Memory B cell (primary cell): ENCODE results near the gene UPF1.
A peak's percentile ranks its signal among the peaks of the same experiment; 100 is the strongest.

Source experiments
- ATAC-seq: fragments of 150-1000 bp; cut with Tn5 transposase; 2 replicates; pipeline ENCODE4 v1.10.0; 2021; ENCODE audit warnings: low read depth, mild to moderate bottlenecking, moderate library complexity
- DNase-seq, 2 donors: peaks; one replicate each; pipeline ENCODE4 v3.0.0; 2022; ENCODE audit warnings: low spot score in 2 of 2
- H3K27ac Mint-ChIP-seq: one replicate; pipeline ENCODE4 v1.8.0; 2022; ENCODE audit warnings: mild to moderate bottlenecking, moderate library complexity, mixed read lengths
- H3K27me3 Mint-ChIP-seq: one replicate; pipeline ENCODE4 v1.8.0; 2022; ENCODE audit warnings: mixed read lengths
- H3K36me3 Mint-ChIP-seq: one replicate; pipeline ENCODE4 v1.8.0; 2022; ENCODE audit warnings: mild to moderate bottlenecking, mixed read lengths
- H3K4me1 Mint-ChIP-seq: one replicate; pipeline ENCODE4 v1.8.0; 2022; ENCODE audit warnings: mixed read lengths
- H3K4me3 Mint-ChIP-seq: one replicate; pipeline ENCODE4 v1.8.0; 2022; ENCODE audit warnings: mild to moderate bottlenecking, moderate library complexity, mixed read lengths
- H3K9me3 Mint-ChIP-seq: one replicate; pipeline ENCODE4 v1.8.0; 2022; ENCODE audit warnings: mixed read lengths

UPF1 gene

DNA sequence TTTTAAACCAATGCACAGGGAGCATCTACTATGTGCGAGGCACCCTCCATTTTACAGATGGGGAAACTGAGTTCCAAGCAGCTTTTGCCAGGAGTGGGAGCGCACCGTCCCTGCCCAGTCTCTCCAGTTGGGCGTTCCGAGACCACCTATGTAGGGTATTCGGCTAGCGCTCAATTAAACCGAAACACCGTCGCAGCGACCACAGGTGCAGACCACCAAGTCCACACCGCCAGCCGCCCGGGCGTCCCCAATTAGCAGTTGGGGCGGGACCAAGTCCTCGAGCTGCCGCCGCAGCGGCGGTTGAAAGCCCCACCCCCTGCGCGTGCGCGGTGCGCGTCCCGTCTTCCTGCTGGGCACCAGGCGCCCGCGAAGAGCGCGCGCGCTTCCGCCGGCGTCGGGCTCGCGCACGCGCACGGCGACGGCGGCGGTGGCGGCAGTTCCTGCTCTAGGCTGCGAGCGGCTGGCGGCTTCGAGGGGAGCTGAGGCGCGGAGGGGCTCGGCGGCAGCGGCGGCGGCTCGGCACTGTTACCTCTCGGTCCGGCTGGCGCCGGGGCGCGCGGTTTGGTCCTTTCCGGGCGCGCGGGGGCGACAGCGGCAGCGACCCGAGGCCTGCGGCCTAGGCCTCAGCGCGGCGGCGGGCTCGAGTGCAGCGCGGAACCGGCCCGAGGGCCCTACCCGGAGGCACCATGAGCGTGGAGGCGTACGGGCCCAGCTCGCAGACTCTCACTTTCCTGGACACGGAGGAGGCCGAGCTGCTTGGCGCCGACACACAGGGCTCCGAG lies at the start of gene UPF1:
UPF1 (plus strand) TSS at position 436 of the 782 bp plus-strand sequence; CDS start at position 687, 251 bp downstream.
- Mint-ChIP-seq H3K9me3 (peaks cover 3% of the 10 kb centered on the region), H3K4me3 (peak within 1 kb of the TSS; percentile 95), H3K27me3 (peaks cover 3% of the 10 kb centered on the region), H3K36me3 (peaks cover 8% of the 10 kb centered on the region), H3K4me1 (peaks cover 36% of the 10 kb centered on the region), H3K27ac (peak within 1 kb of the TSS; percentile 90)
- ATAC-seq (peak; percentile 84), DNase-seq (peak; percentile 93 to 94)

- Mint-ChIP-seq H3K36me3 (no peaks in the 10 kb centered on the region), H3K4me3 (no peak overlapping the region), H3K4me1 (peaks cover 18% of the 10 kb centered on the region), H3K9me3 (no peaks in the 10 kb centered on the region), H3K27me3 (peaks cover 20% of the 10 kb centered on the region), H3K27ac (peak overlapping the region; percentile 58)
- ATAC-seq (no peak), DNase-seq (no peak)
These were observed 49.1 kb upstream of the UPF1 start for GRCh38 chr19:18782559-18783225.

DNA sequence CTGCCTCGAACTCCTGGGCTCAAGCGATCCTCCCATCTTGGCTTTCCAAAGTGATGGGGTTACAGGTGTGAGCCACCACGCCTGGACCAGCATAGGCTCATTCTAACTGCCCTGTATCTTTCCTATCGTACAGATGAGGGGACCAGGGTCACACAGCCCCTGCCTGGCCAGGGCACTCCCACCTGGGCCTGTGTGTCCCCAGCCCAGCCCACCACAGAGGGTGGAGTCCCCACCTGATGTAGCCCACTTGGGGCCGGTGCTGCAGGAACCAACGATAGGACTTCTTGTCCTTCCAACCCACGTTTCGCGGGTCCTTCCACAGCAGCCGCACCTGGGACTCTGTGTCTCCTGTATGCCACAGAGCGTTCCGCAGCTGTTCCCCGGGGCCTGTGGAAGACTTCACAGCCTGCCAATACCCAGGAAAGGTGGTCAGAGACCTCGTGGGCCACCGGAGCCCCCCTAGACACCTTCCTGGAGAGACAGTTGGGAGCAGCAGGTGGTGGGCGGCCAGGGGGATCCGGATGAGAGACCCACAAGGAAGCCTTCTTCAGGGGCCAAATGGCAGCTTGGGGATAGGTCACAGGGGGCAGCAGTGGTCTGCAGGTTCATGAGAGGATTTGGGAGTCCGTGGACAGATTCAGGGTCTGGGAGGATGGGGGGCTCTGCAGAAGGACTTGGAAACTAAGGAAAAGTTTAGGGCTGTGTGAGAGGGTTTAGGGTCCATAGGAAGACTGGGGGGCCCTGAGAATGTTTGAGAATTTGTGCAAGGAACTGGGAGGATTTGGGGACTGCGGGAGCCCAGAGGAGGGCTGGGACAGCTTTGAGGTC lies 47.6 kb upstream of the UPF1 start:
- Mint-ChIP-seq H3K4me1 (peaks cover 25% of the 10 kb centered on the region), H3K9me3 (no peaks in the 10 kb centered on the region), H3K27ac (no peak overlapping the region), H3K36me3 (no peaks in the 10 kb centered on the region), H3K27me3 (peaks cover 24% of the 10 kb centered on the region), H3K4me3 (no peak overlapping the region)
- ATAC-seq (no peak), DNase-seq (no peak)

DNA sequence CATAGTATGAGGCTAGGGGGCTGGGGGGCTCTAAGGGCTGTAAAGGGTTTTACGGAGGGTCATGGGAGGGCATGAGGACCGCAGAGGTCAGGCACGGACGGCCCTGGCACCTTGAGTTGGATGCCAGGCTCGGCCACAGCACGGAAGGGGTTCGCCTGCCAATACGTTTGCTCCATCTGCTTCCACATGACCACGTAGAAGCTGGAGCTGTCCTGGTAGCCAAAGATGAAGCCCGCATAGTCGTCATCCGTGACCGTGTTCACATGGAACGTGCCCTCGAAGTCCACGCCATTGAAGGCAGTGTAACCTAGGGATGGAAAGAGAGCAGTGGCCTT lies 47.0 kb upstream of the UPF1 start:
- no peak for DNase-seq
- H3K9me3 Mint-ChIP-seq, result no peaks in the 10 kb centered on the region
- ATAC-seq, result no peak
- H3K36me3 Mint-ChIP-seq, result peaks cover 1% of the 10 kb centered on the region
- no peak overlapping the region for H3K4me3 Mint-ChIP-seq
- peaks cover 26% of the 10 kb centered on the region for H3K27me3 Mint-ChIP-seq
- peaks cover 30% of the 10 kb centered on the region for H3K4me1 Mint-ChIP-seq
- H3K27ac Mint-ChIP-seq, result no peak overlapping the region

DNA sequence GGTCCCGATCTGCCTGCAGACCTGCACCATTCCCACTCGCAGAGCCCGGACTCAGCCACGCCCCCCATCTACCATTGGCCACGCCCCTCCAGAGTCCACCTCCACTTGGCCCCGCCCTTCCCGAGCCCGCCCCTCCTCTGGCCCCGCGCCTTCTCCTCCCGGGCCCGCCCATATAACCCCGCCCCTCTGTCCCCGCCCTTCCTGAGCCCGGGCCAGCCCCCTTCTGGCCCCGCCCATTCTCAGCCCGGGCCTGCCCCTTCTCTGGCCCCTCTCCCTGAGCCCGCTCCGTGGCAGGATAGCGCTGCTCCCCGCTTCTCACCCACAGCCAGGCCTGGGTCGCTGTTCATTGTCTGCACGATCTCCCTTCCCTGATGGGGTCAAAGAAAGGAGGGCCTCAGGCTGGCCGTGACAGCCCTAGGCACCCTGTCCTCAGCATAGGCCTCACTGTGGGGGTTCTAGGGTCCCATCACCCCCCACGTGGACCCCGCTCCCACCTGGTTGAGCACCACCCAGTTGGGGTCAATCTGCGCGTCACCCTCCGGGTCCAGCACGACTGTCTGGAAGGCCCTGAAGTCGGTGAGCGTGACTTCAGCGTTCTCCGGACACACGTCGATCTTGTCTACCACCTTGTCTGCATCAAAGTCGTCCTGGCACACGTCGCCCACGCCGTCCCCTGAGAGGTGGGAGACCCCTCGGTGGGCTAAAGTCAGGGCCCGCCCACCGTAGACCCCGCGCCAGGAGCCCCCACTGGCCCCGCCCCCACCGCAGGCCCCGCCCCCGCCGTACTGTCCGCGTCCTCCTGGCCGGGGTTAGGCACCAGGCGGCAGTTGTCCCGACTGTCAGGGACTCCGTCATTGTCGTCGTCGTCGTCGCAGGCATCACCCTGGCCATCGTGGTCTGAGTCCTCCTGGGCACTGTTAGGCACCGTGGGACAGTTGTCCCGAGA lies 46.3 kb upstream of the UPF1 start:
- peak; percentile 23 to 58 for DNase-seq

GRCh38 chr19:18788529-18789421 lies 43.0 kb upstream of the UPF1 start:
- no peaks in the 10 kb centered on the region for H3K9me3 Mint-ChIP-seq
- H3K36me3 Mint-ChIP-seq, result peaks cover 1% of the 10 kb centered on the region
- DNase-seq, result no peak
- peak overlapping the region; percentile 33 for H3K27ac Mint-ChIP-seq
- ATAC-seq, result no peak
- peak overlapping the region; percentile 92 for H3K4me3 Mint-ChIP-seq
- peaks cover 33% of the 10 kb centered on the region for H3K4me1 Mint-ChIP-seq
- H3K27me3 Mint-ChIP-seq, result peaks cover 46% of the 10 kb centered on the region

More for the DNA sequence above, 46.3 kb upstream of the UPF1 start:
- Mint-ChIP-seq H3K27me3 (peaks cover 29% of the 10 kb centered on the region), H3K4me1 (peaks cover 35% of the 10 kb centered on the region), H3K9me3 (no peaks in the 10 kb centered on the region), H3K4me3 (peak overlapping the region; percentile 21), H3K36me3 (peaks cover 1% of the 10 kb centered on the region), H3K27ac (no peak overlapping the region)
- peak; percentile 55 for ATAC-seq

DNA sequence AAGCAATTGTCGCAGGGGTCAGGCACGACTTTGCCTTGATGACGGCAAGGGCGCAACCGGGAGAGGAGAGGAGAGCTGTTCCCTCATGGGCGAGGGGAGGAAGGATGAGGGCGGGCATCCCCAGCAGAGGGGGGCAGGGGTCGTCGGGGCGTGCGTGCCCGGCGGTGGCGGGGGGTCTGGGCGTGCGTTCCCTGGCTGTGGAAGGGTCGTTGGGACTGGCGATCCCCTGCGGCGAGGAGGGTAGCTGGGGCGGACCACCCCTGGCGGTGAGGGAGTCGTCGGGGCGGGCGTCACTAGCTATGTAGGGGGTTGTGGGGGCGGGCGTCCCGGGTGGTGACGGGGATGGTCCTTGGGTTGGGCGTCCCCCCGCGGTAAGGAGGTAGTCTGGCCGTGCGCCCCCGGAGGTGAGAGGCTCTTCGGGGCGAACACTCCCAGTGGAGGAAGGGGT lies 42.3 kb upstream of the UPF1 start:
- peaks cover 44% of the 10 kb centered on the region for H3K27me3 Mint-ChIP-seq
- H3K4me1 Mint-ChIP-seq, result peaks cover 32% of the 10 kb centered on the region
- peaks cover 1% of the 10 kb centered on the region for H3K36me3 Mint-ChIP-seq
- ATAC-seq, result no peak
- no peak for DNase-seq
- no peaks in the 10 kb centered on the region for H3K9me3 Mint-ChIP-seq
- peak overlapping the region; percentile 92 for H3K4me3 Mint-ChIP-seq
- peak overlapping the region; percentile 33 for H3K27ac Mint-ChIP-seq

DNA sequence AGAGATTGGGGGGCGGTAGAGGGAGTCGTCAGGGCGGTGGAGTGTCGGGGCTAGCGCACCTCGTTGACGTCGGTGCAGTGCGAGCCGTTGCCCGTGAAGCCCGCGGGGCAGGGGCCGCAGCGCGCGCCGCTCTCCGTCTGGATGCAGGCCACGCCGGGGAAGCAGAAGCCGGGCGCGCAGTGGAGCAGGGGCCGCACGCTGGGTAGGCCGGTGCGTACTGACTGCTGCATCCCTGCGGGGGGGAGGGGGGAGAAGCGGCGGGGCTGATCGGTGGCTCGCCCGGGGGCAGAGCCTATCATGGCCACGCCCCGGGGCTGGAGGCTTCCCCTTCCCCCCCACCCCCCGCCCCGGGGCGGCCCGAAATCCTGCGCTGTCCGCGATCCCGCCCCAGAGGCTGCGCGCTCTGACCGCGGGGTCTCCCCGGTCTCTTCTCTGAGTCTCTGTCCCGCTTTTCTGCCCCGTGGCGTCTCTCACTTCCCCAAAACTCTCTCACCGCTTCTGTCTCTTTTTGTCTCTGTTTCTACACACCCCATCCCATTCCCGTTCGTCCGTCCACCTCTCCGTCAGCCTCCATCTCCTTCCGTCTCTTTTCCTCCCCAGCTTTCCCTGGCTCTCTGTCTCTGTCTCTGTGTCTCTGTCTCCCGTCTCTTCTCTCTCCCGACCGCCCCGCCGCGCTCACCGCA lies 41.7 kb upstream of the UPF1 start:
- Mint-ChIP-seq H3K27me3 (peaks cover 43% of the 10 kb centered on the region), H3K4me3 (peak overlapping the region; percentile 92), H3K9me3 (no peaks in the 10 kb centered on the region), H3K36me3 (peaks cover 1% of the 10 kb centered on the region), H3K27ac (peak overlapping the region; percentile 20), H3K4me1 (peaks cover 30% of the 10 kb centered on the region)
- ATAC-seq (peak; percentile 58), DNase-seq (peak in 1 of 2 donors; percentile 32)

GRCh38 chr19:18790566-18791314 lies 41.0 kb upstream of the UPF1 start, which contains the start of gene COMP:
COMP (minus strand) TSS chr19:18791305; CDS start chr19:18791269, 36 bp downstream.
- peak; percentile 16 for ATAC-seq
- H3K27ac Mint-ChIP-seq, result peak within 1 kb of the TSS; percentile 20
- H3K4me1 Mint-ChIP-seq, result peaks cover 26% of the 10 kb centered on the region
- H3K36me3 Mint-ChIP-seq, result peaks cover 1% of the 10 kb centered on the region
- H3K27me3 Mint-ChIP-seq, result peaks cover 39% of the 10 kb centered on the region
- peak within 1 kb of the TSS; percentile 86 for H3K4me3 Mint-ChIP-seq
- no peaks in the 10 kb centered on the region for H3K9me3 Mint-ChIP-seq
- DNase-seq, result peak in 1 of 2 donors; percentile 28

- DNase-seq (no peak), ATAC-seq (no peak)
- Mint-ChIP-seq H3K4me3 (no peak overlapping the region), H3K9me3 (no peaks in the 10 kb centered on the region), H3K4me1 (peaks cover 26% of the 10 kb centered on the region), H3K27me3 (peaks cover 35% of the 10 kb centered on the region), H3K36me3 (peaks cover 1% of the 10 kb centered on the region), H3K27ac (no peak overlapping the region)
These were observed 40.5 kb upstream of the UPF1 start for GRCh38 chr19:18791315-18791678.

- H3K36me3 Mint-ChIP-seq, result peaks cover 1% of the 10 kb centered on the region
- H3K27me3 Mint-ChIP-seq, result peaks cover 34% of the 10 kb centered on the region
- ATAC-seq (no peak), DNase-seq (no peak)
- no peaks in the 10 kb centered on the region for H3K9me3 Mint-ChIP-seq
- H3K4me3 Mint-ChIP-seq, result no peak overlapping the region
- no peak overlapping the region for H3K27ac Mint-ChIP-seq
- peaks cover 22% of the 10 kb centered on the region for H3K4me1 Mint-ChIP-seq
These were observed 39.1 kb upstream of the UPF1 start for GRCh38 chr19:18792661-18793060.
